Upper lobe of left lung (tissue), 4 donors: ENCODE measurements around the gene CD79A.

Experiments
- CTCF ChIP-seq, 6 experiments: fragments of 450-650 bp in 4 of 6; fragments of 200-600 bp in 2 of 6; sonication (generic) in 2 of 6; IDR thresholded peaks; one replicate each; pipeline ENCODE4 v1.5.1; 2016 to 2019; ENCODE audit warnings: antibody characterized with exemption in 6 of 6
- POLR2AphosphoS5 ChIP-seq, 2 donors: sonication (generic); formaldehyde crosslinking; IDR thresholded peaks; one replicate each; pipeline ENCODE4 v1.5.1; 2017; ENCODE audit warnings: antibody characterized with exemption in 2 of 2

- TF ChIP-seq CTCF (IDR thresholded peaks at IDR 0.05) (no peak), POLR2AphosphoS5 (IDR thresholded peaks at IDR 0.05) (no peak)
Measured at GRCh38 chr19:41877916-41878905, 1.1 kb downstream of the CD79A start.
